ENCODE results near the gene MFSD8. TPM values are rescaled to one million over a fixed set of nuclear protein-coding genes. Genes with fewer than 3 reads are reported as not detected.
A peak's percentile ranks its signal among the peaks of the same experiment; 100 is the strongest.

MFSD8 gene
- total and polyA plus RNA-seq, 2 of the 4 experiments (the other 2 are of a cell fraction), result 8.8 to 36.7 TPM

DNA sequence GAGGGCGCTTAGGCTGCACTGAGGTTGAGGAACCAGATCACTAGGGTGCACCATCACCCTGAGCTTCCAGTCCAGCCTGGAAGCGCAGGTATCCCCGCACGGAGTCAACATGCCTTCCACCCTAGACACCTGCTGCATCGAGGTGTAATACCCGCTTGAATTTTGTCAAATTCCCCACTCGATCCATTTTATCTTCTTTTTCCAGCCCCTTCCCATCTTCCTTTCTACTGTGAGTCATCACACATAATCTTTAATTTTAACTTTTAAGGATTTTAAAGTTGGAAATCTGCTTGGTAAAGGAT, 83.5 kb downstream of the MFSD8 start:
- Histone ChIP-seq H3K27ac (ENCODE audit: insufficient read depth, low read length) (no peak overlapping the region; the same call in 1 of the 2 replicates), H2AFZ (replicated peaks; ENCODE audit: low read length, poor library complexity) (peak overlapping the region; percentile 94), H3K27me3 (ENCODE audit: control insufficient read depth, insufficient read depth, low read length) (no peaks in the 10 kb centered on the region), H2AK9ac (replicated peaks; ENCODE audit: low read depth, low read length, poor library complexity) (peak overlapping the region; percentile 0), H3K9me1 (ENCODE audit: insufficient read depth, low read length) (no peaks in the 10 kb centered on the region), H3K18ac (ENCODE audit: low read depth, low read length) (no peak overlapping the region), H3K4me3 (ENCODE audit: insufficient read depth, low read depth, low read length) (peak overlapping the region; percentile 77), H3K4me1 (ENCODE audit: control insufficient read depth, insufficient read depth, low read length) (no peaks in the 10 kb centered on the region), H4K8ac (ENCODE audit: low read depth in 2 of 2, low read length in 2 of 2) (no peak overlapping the region), H3K4me2 (ENCODE audit: low read depth, low read length) (peak overlapping the region; percentile 99), H2BK20ac (ENCODE audit: low read depth, low read length) (no peak overlapping the region), H3K23ac (ENCODE audit: low read depth, low read length) (no peak overlapping the region), H3K4ac (ENCODE audit: low read depth, low read length) (no peak overlapping the region), H2BK120ac (ENCODE audit: low read depth, low read length) (no peak overlapping the region), H2AK5ac (ENCODE audit: low read depth, low read length) (no peak overlapping the region), H3K14ac (replicated peaks; ENCODE audit: low read depth, low read length) (no peak overlapping the region), H2BK15ac (ENCODE audit: low read depth, low read length) (no peak overlapping the region), H3K56ac (ENCODE audit: extremely low read depth, insufficient read depth, low read length) (no peak overlapping the region), H3K9ac (ENCODE audit: low read depth, low read length) (no peak overlapping the region), H3K9me3 (ENCODE audit: control insufficient read depth, insufficient read depth, low read length) (no peaks in the 10 kb centered on the region), H4K91ac (ENCODE audit: insufficient read depth, low read depth, low read length) (no peak overlapping the region), H4K20me1 (ENCODE audit: insufficient read depth, low read length) (no peaks in the 10 kb centered on the region), H3K79me1 (ENCODE audit: low read depth in 1 of 2, low read length in 2 of 2) (peaks cover 10 to 26% of the 10 kb centered on the region in 2 experiments), H3K36me3 (ENCODE audit: control insufficient read depth, insufficient read depth, low read length) (peaks cover 3% of the 10 kb centered on the region; the same call in 1 of the 2 replicates), H4K5ac (ENCODE audit: low read depth, low read length) (no peak overlapping the region), H2BK5ac (ENCODE audit: low read depth, low read length, poor library complexity, severe bottlenecking) (no peak overlapping the region)
- no CpG with 5 or more reads among the region's 7 CpGs for WGBS, 2 experiments (ENCODE audit: extremely low coverage in 2 of 2, insufficient read length in 1 of 2)
- no TSS peak for BruUV-seq (replicated peaks)
- DNase-seq (no peak), ATAC-seq (ENCODE audit: low read depth) (no peak)
- in situ Hi-C loops (cut with MboI; ENCODE audit: low sequenced_read_pairs) (no loop called here), intact Hi-C loops (cut with micrococcal nuclease) (loop anchor here (5.0 kb wide), 2 partner anchors 74 to 99 kb away; partner anchors contain the start of gene HSPA4L), dilution Hi-C loops (cut with HindIII; ENCODE audit: low sequenced_read_pairs, unreplicated experiment) (no loop called here)
- TF ChIP-seq RFX5 (IDR thresholded peaks at IDR 0.05; ENCODE audit: low read depth, low read length) (no peak), CHD1 (IDR thresholded peaks at IDR 0.05; ENCODE audit: low read depth, low read length) (no peak), RAD21 (IDR thresholded peaks at IDR 0.05; ENCODE audit: low read length) (peak; percentile 18; the same call in 1 of the 2 replicates), NFE2L2 (IDR thresholded peaks at IDR 0.05; ENCODE audit: low read depth, low read length) (no peak), POLR2A (IDR thresholded peaks at IDR 0.05; ENCODE audit: low read depth, low read length) (no peak), SMC3 (IDR thresholded peaks at IDR 0.05; ENCODE audit: low read depth, low read length) (no peak), BHLHE40 (IDR thresholded peaks at IDR 0.05; ENCODE audit: low read depth, low read length) (no peak), MXI1 (IDR thresholded peaks at IDR 0.05; ENCODE audit: borderline replicate concordance, low read depth, low read length) (no peak), MAZ (IDR thresholded peaks at IDR 0.05; ENCODE audit: borderline replicate concordance, low read depth, low read length) (no peak), RCOR1 (IDR thresholded peaks at IDR 0.05; ENCODE audit: insufficient replicate concordance, low read length) (no peak)
- TF ChIP-seq, protein P1, sequence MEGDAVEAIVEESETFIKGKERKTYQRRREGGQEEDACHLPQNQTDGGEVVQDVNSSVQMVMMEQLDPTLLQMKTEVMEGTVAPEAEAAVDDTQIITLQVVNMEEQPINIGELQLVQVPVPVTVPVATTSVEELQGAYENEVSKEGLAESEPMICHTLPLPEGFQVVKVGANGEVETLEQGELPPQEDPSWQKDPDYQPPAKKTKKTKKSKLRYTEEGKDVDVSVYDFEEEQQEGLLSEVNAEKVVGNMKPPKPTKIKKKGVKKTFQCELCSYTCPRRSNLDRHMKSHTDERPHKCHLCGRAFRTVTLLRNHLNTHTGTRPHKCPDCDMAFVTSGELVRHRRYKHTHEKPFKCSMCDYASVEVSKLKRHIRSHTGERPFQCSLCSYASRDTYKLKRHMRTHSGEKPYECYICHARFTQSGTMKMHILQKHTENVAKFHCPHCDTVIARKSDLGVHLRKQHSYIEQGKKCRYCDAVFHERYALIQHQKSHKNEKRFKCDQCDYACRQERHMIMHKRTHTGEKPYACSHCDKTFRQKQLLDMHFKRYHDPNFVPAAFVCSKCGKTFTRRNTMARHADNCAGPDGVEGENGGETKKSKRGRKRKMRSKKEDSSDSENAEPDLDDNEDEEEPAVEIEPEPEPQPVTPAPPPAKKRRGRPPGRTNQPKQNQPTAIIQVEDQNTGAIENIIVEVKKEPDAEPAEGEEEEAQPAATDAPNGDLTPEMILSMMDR (conservative IDR thresholded peaks at IDR 0.05; ENCODE audit: low read depth, low read length), result peak; percentile 11; the same call in 1 of the 2 replicates
- TF ChIP-seq, protein P2, sequence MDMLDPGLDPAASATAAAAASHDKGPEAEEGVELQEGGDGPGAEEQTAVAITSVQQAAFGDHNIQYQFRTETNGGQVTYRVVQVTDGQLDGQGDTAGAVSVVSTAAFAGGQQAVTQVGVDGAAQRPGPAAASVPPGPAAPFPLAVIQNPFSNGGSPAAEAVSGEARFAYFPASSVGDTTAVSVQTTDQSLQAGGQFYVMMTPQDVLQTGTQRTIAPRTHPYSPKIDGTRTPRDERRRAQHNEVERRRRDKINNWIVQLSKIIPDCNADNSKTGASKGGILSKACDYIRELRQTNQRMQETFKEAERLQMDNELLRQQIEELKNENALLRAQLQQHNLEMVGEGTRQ (IDR thresholded peaks at IDR 0.05; ENCODE audit: low read depth, low read length), result no peak
- ChIA-PET POLR2A (ENCODE audit: unreplicated experiment) (interaction anchor here (0.5 kb wide), 1 partner anchor 991 kb away, joined by 3 read pairs; no protein-coding TSS in a partner anchor), CTCF (no interaction called here)

All from IMR-90 (cell line).